ENCODE measurements around the gene SLC9A8.

GRCh38 chr20:49792611-49793010, 20.0 kb upstream of the SLC9A8 start:
- TF ChIP-seq CTCF (IDR thresholded peaks at IDR 0.05; ENCODE audit: insufficient read depth, low read depth, low read length) (no peak), EZH2 (IDR thresholded peaks at IDR 0.05; ENCODE audit: insufficient read depth, low read length) (no peak)

Data from astrocyte (in vitro differentiated cells and primary cell).